Measurements from ENCODE around the gene VSIG4. TPM values are rescaled to one million over a fixed set of nuclear protein-coding genes. Genes with fewer than 3 reads are reported as not detected.

Gene VSIG4
- total RNA-seq, 2 experiments from 2014 or later: not detected

DNA sequence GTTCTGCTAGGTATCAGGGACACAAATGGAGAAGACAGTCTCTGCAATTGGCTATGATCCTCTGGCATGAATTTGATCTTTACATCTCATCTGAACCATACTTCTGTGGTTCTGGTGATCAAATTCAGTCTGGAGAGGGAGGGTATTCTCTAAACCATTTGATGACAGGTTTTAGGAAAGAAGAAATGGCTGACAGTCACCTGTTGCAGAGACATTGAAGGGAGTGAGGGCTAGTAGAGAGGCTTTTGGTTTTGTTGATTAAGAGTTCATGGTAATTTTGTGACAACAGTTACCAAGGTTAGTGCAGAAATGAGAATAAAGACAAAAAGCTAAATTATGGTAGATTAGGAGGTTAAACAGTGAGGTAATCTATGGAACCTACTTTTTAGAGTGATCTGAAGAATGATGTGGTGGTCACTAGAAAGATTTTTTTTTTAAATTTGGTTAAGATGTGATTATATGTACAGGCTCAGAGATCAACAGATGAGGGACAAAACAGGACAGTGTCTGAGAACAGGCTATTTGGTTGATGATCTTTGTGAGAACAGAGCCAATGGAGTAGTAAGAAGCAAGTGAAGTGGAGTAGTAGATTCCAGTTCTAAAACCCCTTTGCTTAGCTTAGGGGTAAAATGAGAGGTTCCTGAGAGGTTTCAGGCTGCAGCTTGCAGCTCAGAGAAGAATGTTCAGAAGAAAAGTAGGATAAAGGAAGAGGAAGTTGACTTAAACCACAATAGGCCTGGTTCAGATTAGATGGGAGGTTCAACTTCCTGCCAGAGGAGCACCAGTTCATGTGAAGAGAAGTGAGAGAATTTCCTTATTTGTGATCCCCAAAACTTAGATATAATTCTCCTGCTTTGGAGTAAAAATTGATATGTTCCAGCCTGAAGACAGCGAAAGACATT, 34.7 kb downstream of the VSIG4 start:
- no peaks in the 10 kb centered on the region for H3K27me3 Mint-ChIP-seq

GRCh38 chrX:66002824-66003680, 36.8 kb downstream of the VSIG4 start:
- H3K27me3 Mint-ChIP-seq: no peaks in the 10 kb centered on the region
- no peak overlapping the region for H3K27ac Mint-ChIP-seq
- H3K4me1 Mint-ChIP-seq: peaks cover 55% of the 10 kb centered on the region
- H3K36me3 Mint-ChIP-seq: peaks cover 23% of the 10 kb centered on the region
- H3K4me3 Mint-ChIP-seq: no peak overlapping the region
- peaks cover 12% of the 10 kb centered on the region for H3K9me3 Mint-ChIP-seq
- no peak for DNase-seq

More for the DNA sequence above, 34.7 kb downstream of the VSIG4 start:
- Mint-ChIP-seq H3K9me3 (peaks cover 12% of the 10 kb centered on the region), H3K4me1 (peaks cover 52% of the 10 kb centered on the region), H3K36me3 (peaks cover 23% of the 10 kb centered on the region), H3K27ac (peak overlapping the region; percentile 80), H3K4me3 (no peak overlapping the region)
- DNase-seq: no peak

- Mint-ChIP-seq H3K27me3 (no peaks in the 10 kb centered on the region), H3K36me3 (peaks cover 23% of the 10 kb centered on the region), H3K9me3 (peaks cover 12% of the 10 kb centered on the region), H3K4me3 (no peak overlapping the region), H3K4me1 (peaks cover 55% of the 10 kb centered on the region), H3K27ac (no peak overlapping the region)
- no peak for DNase-seq
Measured at GRCh38 chrX:66001596-66001995, 38.3 kb downstream of the VSIG4 start.

DNA sequence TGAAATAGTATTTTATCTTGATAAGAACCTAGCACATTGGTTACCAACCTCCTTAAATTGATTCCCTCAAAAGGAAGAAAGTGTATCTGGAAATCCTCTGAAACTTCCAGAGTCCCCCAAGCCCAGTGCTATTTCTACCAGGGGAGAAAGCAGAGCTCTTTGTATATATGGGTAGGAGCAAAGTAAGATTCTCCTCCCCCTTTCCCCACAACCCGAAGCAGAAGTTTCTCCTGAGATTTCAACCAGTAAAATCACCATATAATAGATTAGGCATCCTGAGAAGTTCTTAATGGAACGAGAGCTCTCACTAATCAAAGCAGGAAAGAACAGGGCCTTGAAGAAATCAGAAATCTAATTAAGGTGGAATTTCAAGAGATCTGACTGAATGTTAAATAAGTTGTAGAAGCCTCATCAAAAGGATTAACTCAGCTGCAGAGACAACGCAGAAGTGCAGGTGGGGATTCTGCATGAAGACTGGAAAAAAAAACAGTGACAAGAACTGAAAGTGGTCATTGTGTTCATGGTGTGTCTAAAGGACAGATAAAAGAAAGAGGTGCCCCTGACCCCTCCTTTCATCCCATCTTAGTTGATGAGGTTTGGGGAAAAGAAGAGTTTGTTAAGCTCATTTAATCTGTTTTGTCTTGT, 39.1 kb downstream of the VSIG4 start:
- H3K4me3 Mint-ChIP-seq: no peak overlapping the region
- no peaks in the 10 kb centered on the region for H3K27me3 Mint-ChIP-seq
- peaks cover 18% of the 10 kb centered on the region for H3K36me3 Mint-ChIP-seq
- no peak for DNase-seq
- H3K9me3 Mint-ChIP-seq: peaks cover 8% of the 10 kb centered on the region
- peaks cover 49% of the 10 kb centered on the region for H3K4me1 Mint-ChIP-seq
- H3K27ac Mint-ChIP-seq: peak overlapping the region; percentile 12

DNA sequence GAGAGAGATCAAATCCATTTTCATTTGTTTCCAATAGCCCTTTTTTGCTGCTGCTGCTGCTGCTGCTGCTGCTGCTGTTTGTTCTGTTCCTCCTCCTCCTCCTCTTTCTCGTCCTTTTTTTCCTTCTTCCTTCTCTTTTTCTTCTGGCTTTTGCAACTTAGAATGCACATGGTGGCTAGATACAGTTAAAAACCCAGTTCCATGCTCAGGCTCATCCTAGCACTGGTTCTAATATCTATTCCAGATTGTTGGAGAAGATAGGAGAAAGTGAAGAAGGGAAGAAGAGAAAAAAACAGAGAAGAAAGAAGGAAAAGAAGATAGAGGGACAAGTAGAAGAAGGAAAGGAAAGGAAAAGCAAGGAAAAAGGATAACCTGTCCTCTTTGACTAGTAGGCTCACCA, 39.7 kb downstream of the VSIG4 start:
- H3K9me3 Mint-ChIP-seq: peaks cover 3% of the 10 kb centered on the region
- no peak overlapping the region for H3K27ac Mint-ChIP-seq
- H3K4me3 Mint-ChIP-seq: no peak overlapping the region
- no peak for DNase-seq
- peaks cover 12% of the 10 kb centered on the region for H3K36me3 Mint-ChIP-seq
- H3K4me1 Mint-ChIP-seq: peaks cover 43% of the 10 kb centered on the region
- H3K27me3 Mint-ChIP-seq: no peaks in the 10 kb centered on the region

DNA sequence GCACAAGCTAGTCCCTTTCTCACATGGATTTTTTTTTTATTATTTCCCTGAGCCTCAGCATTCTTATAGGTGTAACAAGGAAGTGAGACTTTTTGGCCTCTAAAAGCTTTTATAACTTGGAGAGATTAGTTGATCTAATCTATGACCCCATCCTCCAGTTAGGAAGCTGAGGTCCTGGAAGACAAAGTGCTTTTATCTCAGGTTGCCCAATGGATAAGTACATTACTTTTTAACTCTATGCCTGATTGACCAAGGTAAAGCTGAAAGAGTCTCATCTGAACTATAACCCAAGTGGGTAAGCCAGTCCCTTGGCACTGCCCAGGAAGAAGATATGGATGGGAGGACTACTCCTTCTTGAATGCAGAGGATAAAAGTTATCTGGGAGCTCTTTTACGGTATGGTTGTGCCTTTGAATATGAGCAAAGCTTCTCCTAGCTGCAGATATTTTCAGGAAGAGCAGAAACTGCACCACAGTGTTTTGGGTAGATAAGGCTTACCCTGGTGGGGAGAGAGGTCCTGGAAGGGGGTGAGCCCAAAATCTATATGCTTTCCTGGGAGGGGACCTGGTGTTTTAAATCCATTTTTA, 40.2 kb downstream of the VSIG4 start:
- no peak for DNase-seq
- H3K36me3 Mint-ChIP-seq: peaks cover 7% of the 10 kb centered on the region
- no peaks in the 10 kb centered on the region for H3K27me3 Mint-ChIP-seq
- peaks cover 38% of the 10 kb centered on the region for H3K4me1 Mint-ChIP-seq
- H3K27ac Mint-ChIP-seq: no peak overlapping the region
- peaks cover 3% of the 10 kb centered on the region for H3K9me3 Mint-ChIP-seq
- H3K4me3 Mint-ChIP-seq: no peak overlapping the region

DNA sequence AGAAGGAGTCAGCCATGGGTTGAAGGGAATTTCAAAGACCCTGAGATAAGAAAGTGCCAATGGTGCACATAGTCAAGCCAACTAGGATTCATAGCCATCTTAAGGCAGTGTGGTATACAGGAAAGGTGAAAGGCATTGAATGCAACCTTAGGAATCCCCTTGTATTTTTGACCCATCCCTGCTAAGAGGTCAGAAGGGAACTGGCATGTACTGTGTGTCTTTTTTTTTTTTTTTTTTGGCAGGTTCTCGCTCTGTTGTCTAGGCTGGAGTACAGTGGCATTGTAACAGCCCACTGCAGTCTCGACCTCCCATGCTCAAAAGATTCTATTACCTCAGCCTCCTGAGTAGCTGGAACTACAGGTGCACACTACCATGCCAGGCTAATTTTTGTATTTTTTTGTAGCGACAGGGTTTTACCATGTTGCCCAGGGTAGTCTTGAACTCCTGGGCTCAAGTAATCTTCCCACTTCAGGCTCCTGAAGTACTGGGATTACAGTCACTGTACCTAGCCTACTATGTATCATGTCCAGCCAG, 40.8 kb downstream of the VSIG4 start:
- Mint-ChIP-seq H3K27ac (no peak overlapping the region), H3K9me3 (no peaks in the 10 kb centered on the region), H3K4me1 (peaks cover 39% of the 10 kb centered on the region)

DNA sequence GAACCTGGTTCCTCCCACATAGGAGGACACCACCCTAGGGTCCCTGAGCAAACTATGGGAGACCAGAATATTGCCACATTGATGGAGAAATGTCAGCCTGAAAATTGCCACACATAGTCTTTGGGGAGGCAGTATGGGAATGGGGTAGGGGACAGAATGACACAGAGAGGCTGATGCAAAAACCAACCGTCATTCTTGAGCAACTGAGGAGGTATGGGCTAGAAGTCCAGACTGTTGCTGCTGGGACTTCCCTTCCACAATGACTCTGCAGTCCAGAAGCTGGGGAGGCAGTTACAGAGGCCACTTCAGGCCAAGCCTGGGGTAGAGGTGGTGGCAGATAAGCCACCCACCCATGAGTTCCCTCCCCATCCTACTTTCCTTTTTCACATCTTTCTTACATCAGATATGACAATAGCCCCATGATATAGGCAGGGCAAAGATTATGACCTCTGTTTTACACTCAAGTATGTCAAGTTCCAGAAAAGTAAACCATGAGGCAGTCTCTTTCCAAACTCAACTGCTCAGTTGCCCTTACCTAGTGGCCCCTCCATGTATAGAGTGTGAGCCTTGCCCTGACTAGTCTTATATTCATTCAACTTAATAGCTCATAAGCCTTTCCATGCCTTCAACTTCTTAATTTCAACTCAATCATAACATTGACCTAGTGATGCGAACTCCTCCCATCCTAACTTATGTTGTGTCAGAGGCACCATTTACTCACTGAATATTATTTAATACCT, 41.7 kb downstream of the VSIG4 start:
- Mint-ChIP-seq H3K27me3 (no peaks in the 10 kb centered on the region), H3K36me3 (peaks cover 4% of the 10 kb centered on the region), H3K4me1 (peaks cover 42% of the 10 kb centered on the region)

More for the DNA sequence above, 40.8 kb downstream of the VSIG4 start:
- Mint-ChIP-seq H3K27me3 (no peaks in the 10 kb centered on the region), H3K36me3 (peaks cover 4% of the 10 kb centered on the region), H3K4me3 (no peak overlapping the region)
- DNase-seq: no peak

GRCh38 chrX:65994519-65995506, 45.1 kb downstream of the VSIG4 start:
- no peak for DNase-seq
- H3K4me3 Mint-ChIP-seq: no peak overlapping the region
- peaks cover 15% of the 10 kb centered on the region for H3K4me1 Mint-ChIP-seq
- H3K27me3 Mint-ChIP-seq: no peaks in the 10 kb centered on the region
- no peaks in the 10 kb centered on the region for H3K36me3 Mint-ChIP-seq
- H3K27ac Mint-ChIP-seq: no peak overlapping the region
- no peaks in the 10 kb centered on the region for H3K9me3 Mint-ChIP-seq

More for the DNA sequence above, 41.7 kb downstream of the VSIG4 start:
- H3K27ac Mint-ChIP-seq: no peak overlapping the region
- no peak for DNase-seq
- H3K4me3 Mint-ChIP-seq: no peak overlapping the region
- no peaks in the 10 kb centered on the region for H3K9me3 Mint-ChIP-seq

GRCh38 chrX:65993915-65994460, 45.9 kb downstream of the VSIG4 start:
- no peak overlapping the region for H3K4me3 Mint-ChIP-seq
- H3K4me1 Mint-ChIP-seq: peaks cover 12% of the 10 kb centered on the region
- no peak for DNase-seq
- H3K27me3 Mint-ChIP-seq: no peaks in the 10 kb centered on the region
- no peaks in the 10 kb centered on the region for H3K9me3 Mint-ChIP-seq
- no peak overlapping the region for H3K27ac Mint-ChIP-seq
- H3K36me3 Mint-ChIP-seq: no peaks in the 10 kb centered on the region

GRCh38 chrX:65993332-65993731, 46.5 kb downstream of the VSIG4 start:
- Mint-ChIP-seq H3K4me1 (peaks cover 12% of the 10 kb centered on the region), H3K27ac (no peak overlapping the region), H3K4me3 (no peak overlapping the region), H3K36me3 (no peaks in the 10 kb centered on the region), H3K9me3 (no peaks in the 10 kb centered on the region), H3K27me3 (no peaks in the 10 kb centered on the region)
- DNase-seq: no peak

- no peak for DNase-seq
- no peaks in the 10 kb centered on the region for H3K9me3 Mint-ChIP-seq
- H3K4me1 Mint-ChIP-seq: peaks cover 25% of the 10 kb centered on the region
- no peak overlapping the region for H3K27ac Mint-ChIP-seq
- no peaks in the 10 kb centered on the region for H3K36me3 Mint-ChIP-seq
- H3K4me3 Mint-ChIP-seq: no peak overlapping the region
- H3K27me3 Mint-ChIP-seq: no peaks in the 10 kb centered on the region
Measured at GRCh38 chrX:65990702-65991101, 49.2 kb downstream of the VSIG4 start.

- H3K27ac Mint-ChIP-seq: no peak overlapping the region
- no peak overlapping the region for H3K4me3 Mint-ChIP-seq
- no peaks in the 10 kb centered on the region for H3K27me3 Mint-ChIP-seq
- H3K9me3 Mint-ChIP-seq: no peaks in the 10 kb centered on the region
- no peak for DNase-seq
- no peaks in the 10 kb centered on the region for H3K36me3 Mint-ChIP-seq
- H3K4me1 Mint-ChIP-seq: peaks cover 17% of the 10 kb centered on the region
Measured at GRCh38 chrX:65987811-65988210, 52.1 kb downstream of the VSIG4 start.

Measured in activated naive CD8-positive, alpha-beta T cell treated with anti-CD3 and anti-CD28 coated beads for 36 hours (primary cell).